ENCODE results near the gene MT1E.

Gene MT1E

GRCh38 chr16:56628486-56629350 is 3.1 kb downstream of the MT1E start:
- no peak for FAIRE-seq

GRCh38 chr16:56629531-56629930 is 4.0 kb downstream of the MT1E start:
- no peak for FAIRE-seq

GRCh38 chr16:56630134-56630533 is 4.6 kb downstream of the MT1E start:
- FAIRE-seq = no peak

GRCh38 chr16:56631197-56631596 is 5.6 kb downstream of the MT1E start:
- no peak for FAIRE-seq

- FAIRE-seq = no peak
Measured at GRCh38 chr16:56631832-56632155, 6.2 kb downstream of the MT1E start.

GRCh38 chr16:56632156-56632847 is 6.7 kb downstream of the MT1E start, which contains the start of gene MT1M:
Gene MT1M, plus strand, starts transcription at chr16:56632659. Its CDS starts 73 bp downstream, at chr16:56632732.
- FAIRE-seq = no peak

- no peak for FAIRE-seq
Measured at GRCh38 chr16:56632848-56633365, 7.3 kb downstream of the MT1E start.

- FAIRE-seq = no peak
Measured at GRCh38 chr16:56633535-56633934, 8.0 kb downstream of the MT1E start.

- no peak for FAIRE-seq
Measured at GRCh38 chr16:56634715-56635440, 9.3 kb downstream of the MT1E start.

GRCh38 chr16:56635441-56635967 is 9.9 kb downstream of the MT1E start:
- FAIRE-seq = no peak

- no peak for FAIRE-seq
Measured at GRCh38 chr16:56636616-56637413, 11.2 kb downstream of the MT1E start.

- FAIRE-seq = no peak
Measured at GRCh38 chr16:56637814-56638750, 12.5 kb downstream of the MT1E start, which contains the start of gene MT1A. Gene MT1A, plus strand, starts transcription at chr16:56638666. Its CDS starts 73 bp downstream, at chr16:56638739.

GRCh38 chr16:56639045-56639444 is 13.5 kb downstream of the MT1E start:
- FAIRE-seq = no peak

- no peak for FAIRE-seq
Measured at GRCh38 chr16:56640076-56640475, 14.5 kb downstream of the MT1E start.

- FAIRE-seq = no peak
Measured at GRCh38 chr16:56641166-56641565, 15.6 kb downstream of the MT1E start.

GRCh38 chr16:56643080-56643778 is 17.6 kb downstream of the MT1E start:
- no peak for FAIRE-seq

GRCh38 chr16:56643833-56644232 is 18.3 kb downstream of the MT1E start:
- no peak for FAIRE-seq

- no peak for FAIRE-seq
Measured at GRCh38 chr16:56645311-56645710, 19.7 kb downstream of the MT1E start.

GRCh38 chr16:56645838-56646237 is 20.3 kb downstream of the MT1E start:
- FAIRE-seq = no peak
